Measurements from ENCODE around the gene VPS13A. TPM values are rescaled to one million over a fixed set of nuclear protein-coding genes. Genes with fewer than 3 reads are reported as not detected.
A peak's percentile ranks its signal among the peaks of the same experiment; 100 is the strongest.

The VPS13A gene
- total and polyA plus RNA-seq, 2 of the 13 experiments (the other 11 are each of a cell fraction or from before 2014, with no cell fraction given), result 20.4 to 20.7 TPM

GRCh38 chr9:77170991-77171699 is 6.2 kb upstream of the VPS13A start (continued):
- TF ChIP-seq ZNF318 (CRISPR knock-in tag; IDR thresholded peaks at IDR 0.05) (peak; percentile 64), SIX4 (CRISPR knock-in tag; IDR thresholded peaks at IDR 0.05) (peak; percentile 69; the same call in 1 of the 2 replicates), ZBTB33 (CRISPR knock-in tag; IDR thresholded peaks at IDR 0.05) (peak; percentile 42; the same call in 1 of the 2 replicates), HDAC2 (CRISPR knock-in tag; IDR thresholded peaks at IDR 0.05) (peak; percentile 100), CCDC6 (CRISPR knock-in tag; IDR thresholded peaks at IDR 0.05) (peak; percentile 92), FOXK1 (CRISPR knock-in tag; IDR thresholded peaks at IDR 0.05; ENCODE audit: borderline replicate concordance, low read depth) (peak; percentile 59; the same call in 1 of the 2 replicates), DPF2 (CRISPR knock-in tag; IDR thresholded peaks at IDR 0.05; ENCODE audit: borderline replicate concordance, low read depth) (peak; percentile 96), SPEN (CRISPR knock-in tag; IDR thresholded peaks at IDR 0.05; ENCODE audit: low read depth) (peak; percentile 36; the same call in 1 of the 2 replicates), ZNF710 (CRISPR knock-in tag; IDR thresholded peaks at IDR 0.05; ENCODE audit: borderline replicate concordance) (peak; percentile 99), BORCS8-MEF2B (CRISPR knock-in tag; IDR thresholded peaks at IDR 0.05) (peak; percentile 52; the same call in 1 of the 2 replicates), HNF4G (IDR thresholded peaks at IDR 0.05; ENCODE audit: borderline replicate concordance, low read depth, low read length) (peak; percentile 71), HNF4G (CRISPR knock-in tag; IDR thresholded peaks at IDR 0.05; ENCODE audit: borderline replicate concordance, low read depth) (peak; percentile 60; the same call in 1 of the 2 replicates), SOX6 (IDR thresholded peaks at IDR 0.05) (no peak), SOX6 (CRISPR knock-in tag; IDR thresholded peaks at IDR 0.05) (peak; percentile 96), SALL1 (CRISPR knock-in tag; IDR thresholded peaks at IDR 0.05) (peak; percentile 97), ERF (CRISPR knock-in tag; IDR thresholded peaks at IDR 0.05) (peak; percentile 96), KMT2B (CRISPR knock-in tag; IDR thresholded peaks at IDR 0.05) (0 out of 2 replicates have a peak, but pooled peaks have one; percentile 51)

All from HepG2 (cell line).